HepG2 (cell line): Measurements from ENCODE around the gene GLYATL3. TPM values are rescaled to one million over a fixed set of nuclear protein-coding genes. Genes with fewer than 3 reads are reported as not detected.

ENCODE experiments used
- ELF1 ChIP-seq: sonication (generic); formaldehyde crosslinking; IDR thresholded peaks from 2 replicates; pipeline ENCODE4 v1.4.0; 2020; ENCODE audit warnings: missing genetic modification reagents
- HCFC1 ChIP-seq: fragments of 150-350 bp; IDR thresholded peaks from 2 replicates; pipeline ENCODE4 v1.6.1; 2014; ENCODE audit warnings: low read depth, low read length
- IKZF4 ChIP-seq: sonication (generic); formaldehyde crosslinking; IDR thresholded peaks from 2 replicates; pipeline ENCODE4 v1.5.1; 2020; ENCODE audit warnings: borderline replicate concordance, mild to moderate bottlenecking, low read depth, missing genetic modification reagents; ENCODE audit errors: not compliant biosample characterization
- NFAT5 ChIP-seq: sonication (generic); formaldehyde crosslinking; IDR thresholded peaks from 2 replicates; pipeline ENCODE4 v1.4.0; 2020; ENCODE audit warnings: missing genetic modification reagents
- PHF21A ChIP-seq: sonication (generic); formaldehyde crosslinking; IDR thresholded peaks from 2 replicates; pipeline ENCODE4 v1.5.0; 2020; ENCODE audit warnings: mild to moderate bottlenecking, missing genetic modification reagents
- POLR2AphosphoS5 ChIP-seq: IDR thresholded peaks from 2 replicates; pipeline ENCODE4 v1.6.1; 2012; ENCODE audit warnings: low read depth, low read length
- RNF219 ChIP-seq: sonication (generic); formaldehyde crosslinking; IDR thresholded peaks from 2 replicates; pipeline ENCODE4 v1.5.0; 2020; ENCODE audit warnings: mild to moderate bottlenecking, missing genetic modification reagents
- ZBTB8A ChIP-seq: sonication (generic); formaldehyde crosslinking; IDR thresholded peaks from 2 replicates; pipeline ENCODE4 v1.4.0; 2020; ENCODE audit warnings: mild to moderate bottlenecking, low read depth, missing genetic modification reagents, borderline replicate concordance
- ZNF10 ChIP-seq: sonication (generic); formaldehyde crosslinking; IDR thresholded peaks from 2 replicates; pipeline ENCODE4 v1.4.0; 2020; ENCODE audit warnings: mild to moderate bottlenecking, low read depth, missing genetic modification reagents, borderline replicate concordance
- ZNF12 ChIP-seq: sonication (generic); formaldehyde crosslinking; IDR thresholded peaks from 2 replicates; pipeline ENCODE4 v1.5.0; 2020; ENCODE audit warnings: missing genetic modification reagents
- ZNF660 ChIP-seq: sonication (generic); formaldehyde crosslinking; IDR thresholded peaks from 2 replicates; pipeline ENCODE4 v1.5.1; 2020; ENCODE audit warnings: mild to moderate bottlenecking, low read depth, missing genetic modification reagents, borderline replicate concordance
- ZNF883 ChIP-seq: sonication (generic); formaldehyde crosslinking; IDR thresholded peaks from 2 replicates; pipeline ENCODE4 v1.5.1; 2020; ENCODE audit warnings: mild to moderate bottlenecking, missing genetic modification reagents; ENCODE audit errors: not compliant biosample characterization
- polyA plus RNA-seq, 8 experiments: library from polyadenylated mRNA; depleted of rRNA in 3 of 8; stranded (reverse) in 7 of 8; unstranded in 1 of 8; fragments of >200 nt; fragmentation: Illumina TruSeq in 4 of 8; extraction: Trizol in 4 of 8; gene quantifications; 2 replicates each; pipeline versions ENCODE4 v1.2.1 to v1.2.3, GENCODE V29; 2011 to 2016; ENCODE audit warnings: low read depth in 4 of 8, missing spikeins in 1 of 8, mixed read lengths in 1 of 8; ENCODE audit not compliant: insufficient read depth in 1 of 8
- total RNA-seq, 5 experiments: library from RNA; depleted of rRNA; stranded (reverse); fragments of >200 nt; fragmentation: Illumina TruSeq; extraction: Trizol; gene quantifications; 2 replicates each; pipeline ENCODE4 v1.2.3, GENCODE V29; 2016; ENCODE audit warnings: low read depth in 1 of 5
- TF ChIP-seq, protein P1 (sequence below): sonication (generic); formaldehyde crosslinking; IDR thresholded peaks from 2 replicates; pipeline ENCODE4 v1.5.0; 2020; ENCODE audit warnings: missing genetic modification reagents, mild to moderate bottlenecking, borderline replicate concordance
- TF ChIP-seq, protein P2 (sequence below): sonication (generic); formaldehyde crosslinking; IDR thresholded peaks from 2 replicates; pipeline ENCODE4 v1.4.0; 2020; ENCODE audit warnings: missing genetic modification reagents, borderline replicate concordance

The GLYATL3 gene
- total and polyA plus RNA-seq, 2 of the 13 experiments (the other 11 are each of a cell fraction or from before 2014, with no cell fraction given), result 0.05 TPM; not detected in 1

GRCh38 chr6:49522710-49523593 is 23.2 kb downstream of the GLYATL3 start (continued):
- no peak for TF ChIP-seq NFAT5 (CRISPR knock-in tag)
- TF ChIP-seq ZNF10 (CRISPR knock-in tag), result no peak
- TF ChIP-seq, protein P1, sequence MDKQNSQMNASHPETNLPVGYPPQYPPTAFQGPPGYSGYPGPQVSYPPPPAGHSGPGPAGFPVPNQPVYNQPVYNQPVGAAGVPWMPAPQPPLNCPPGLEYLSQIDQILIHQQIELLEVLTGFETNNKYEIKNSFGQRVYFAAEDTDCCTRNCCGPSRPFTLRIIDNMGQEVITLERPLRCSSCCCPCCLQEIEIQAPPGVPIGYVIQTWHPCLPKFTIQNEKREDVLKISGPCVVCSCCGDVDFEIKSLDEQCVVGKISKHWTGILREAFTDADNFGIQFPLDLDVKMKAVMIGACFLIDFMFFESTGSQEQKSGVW, result no peak
- TF ChIP-seq ZNF660 (CRISPR knock-in tag), result no peak
- no peak for TF ChIP-seq ZBTB8A
- TF ChIP-seq HCFC1, result no peak
- peak; percentile 86 for TF ChIP-seq PHF21A (CRISPR knock-in tag)
- TF ChIP-seq POLR2AphosphoS5, result peak; percentile 53
- TF ChIP-seq, protein P2, sequence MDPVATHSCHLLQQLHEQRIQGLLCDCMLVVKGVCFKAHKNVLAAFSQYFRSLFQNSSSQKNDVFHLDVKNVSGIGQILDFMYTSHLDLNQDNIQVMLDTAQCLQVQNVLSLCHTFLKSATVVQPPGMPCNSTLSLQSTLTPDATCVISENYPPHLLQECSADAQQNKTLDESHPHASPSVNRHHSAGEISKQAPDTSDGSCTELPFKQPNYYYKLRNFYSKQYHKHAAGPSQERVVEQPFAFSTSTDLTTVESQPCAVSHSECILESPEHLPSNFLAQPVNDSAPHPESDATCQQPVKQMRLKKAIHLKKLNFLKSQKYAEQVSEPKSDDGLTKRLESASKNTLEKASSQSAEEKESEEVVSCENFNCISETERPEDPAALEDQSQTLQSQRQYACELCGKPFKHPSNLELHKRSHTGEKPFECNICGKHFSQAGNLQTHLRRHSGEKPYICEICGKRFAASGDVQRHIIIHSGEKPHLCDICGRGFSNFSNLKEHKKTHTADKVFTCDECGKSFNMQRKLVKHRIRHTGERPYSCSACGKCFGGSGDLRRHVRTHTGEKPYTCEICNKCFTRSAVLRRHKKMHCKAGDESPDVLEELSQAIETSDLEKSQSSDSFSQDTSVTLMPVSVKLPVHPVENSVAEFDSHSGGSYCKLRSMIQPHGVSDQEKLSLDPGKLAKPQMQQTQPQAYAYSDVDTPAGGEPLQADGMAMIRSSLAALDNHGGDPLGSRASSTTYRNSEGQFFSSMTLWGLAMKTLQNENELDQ (CRISPR knock-in tag), result no peak
- TF ChIP-seq ZNF883 (CRISPR knock-in tag), result no peak
- TF ChIP-seq RNF219 (CRISPR knock-in tag), result no peak
- no peak; the same call in 1 of the 2 replicates for TF ChIP-seq ELF1
- TF ChIP-seq IKZF4 (CRISPR knock-in tag), result no peak
- no peak; the same call in 1 of the 2 replicates for TF ChIP-seq ZNF12
